ENCODE results near the gene RFX2. TPM values are rescaled to one million over a fixed set of nuclear protein-coding genes. Genes with fewer than 3 reads are reported as not detected.

Gene RFX2
- total and polyA plus RNA-seq, 10 of the 15 experiments (the other 5 are each of a cell fraction or from before 2014, with no cell fraction given): 3.2 to 9.8 (median 4.7) TPM

DNA sequence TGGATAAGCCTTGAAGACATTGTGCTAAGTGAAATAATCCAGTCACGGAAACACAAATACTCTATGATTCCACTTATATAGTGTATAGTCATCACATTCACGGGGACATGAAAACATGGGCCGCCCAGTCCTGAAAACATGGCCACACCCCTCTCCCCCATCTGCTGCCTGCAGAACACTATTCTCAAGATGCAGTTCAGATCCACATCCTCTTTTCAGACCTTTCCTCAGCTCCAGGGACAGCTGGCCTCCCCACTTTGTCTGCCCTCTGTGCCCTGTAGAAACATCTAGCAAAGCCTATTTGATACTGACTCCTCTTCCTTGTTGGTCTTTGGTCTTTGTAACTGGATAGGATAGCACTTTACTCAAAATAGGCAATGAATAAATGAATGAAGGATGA is 8.3 kb downstream of the RFX2 start (continued):
- TF ChIP-seq, protein P1, sequence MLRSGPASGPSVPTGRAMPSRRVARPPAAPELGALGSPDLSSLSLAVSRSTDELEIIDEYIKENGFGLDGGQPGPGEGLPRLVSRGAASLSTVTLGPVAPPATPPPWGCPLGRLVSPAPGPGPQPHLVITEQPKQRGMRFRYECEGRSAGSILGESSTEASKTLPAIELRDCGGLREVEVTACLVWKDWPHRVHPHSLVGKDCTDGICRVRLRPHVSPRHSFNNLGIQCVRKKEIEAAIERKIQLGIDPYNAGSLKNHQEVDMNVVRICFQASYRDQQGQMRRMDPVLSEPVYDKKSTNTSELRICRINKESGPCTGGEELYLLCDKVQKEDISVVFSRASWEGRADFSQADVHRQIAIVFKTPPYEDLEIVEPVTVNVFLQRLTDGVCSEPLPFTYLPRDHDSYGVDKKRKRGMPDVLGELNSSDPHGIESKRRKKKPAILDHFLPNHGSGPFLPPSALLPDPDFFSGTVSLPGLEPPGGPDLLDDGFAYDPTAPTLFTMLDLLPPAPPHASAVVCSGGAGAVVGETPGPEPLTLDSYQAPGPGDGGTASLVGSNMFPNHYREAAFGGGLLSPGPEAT (IDR thresholded peaks at IDR 0.05; ENCODE audit: low read depth): no peak
- TF ChIP-seq, protein P2, sequence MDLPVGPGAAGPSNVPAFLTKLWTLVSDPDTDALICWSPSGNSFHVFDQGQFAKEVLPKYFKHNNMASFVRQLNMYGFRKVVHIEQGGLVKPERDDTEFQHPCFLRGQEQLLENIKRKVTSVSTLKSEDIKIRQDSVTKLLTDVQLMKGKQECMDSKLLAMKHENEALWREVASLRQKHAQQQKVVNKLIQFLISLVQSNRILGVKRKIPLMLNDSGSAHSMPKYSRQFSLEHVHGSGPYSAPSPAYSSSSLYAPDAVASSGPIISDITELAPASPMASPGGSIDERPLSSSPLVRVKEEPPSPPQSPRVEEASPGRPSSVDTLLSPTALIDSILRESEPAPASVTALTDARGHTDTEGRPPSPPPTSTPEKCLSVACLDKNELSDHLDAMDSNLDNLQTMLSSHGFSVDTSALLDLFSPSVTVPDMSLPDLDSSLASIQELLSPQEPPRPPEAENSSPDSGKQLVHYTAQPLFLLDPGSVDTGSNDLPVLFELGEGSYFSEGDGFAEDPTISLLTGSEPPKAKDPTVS (IDR thresholded peaks at IDR 0.05; ENCODE audit: low read depth, low read length): no peak
- no peak for TF ChIP-seq RCOR1 (conservative IDR thresholded peaks at IDR 0.05; ENCODE audit: low read depth, low read length)
- TF ChIP-seq, protein P3, sequence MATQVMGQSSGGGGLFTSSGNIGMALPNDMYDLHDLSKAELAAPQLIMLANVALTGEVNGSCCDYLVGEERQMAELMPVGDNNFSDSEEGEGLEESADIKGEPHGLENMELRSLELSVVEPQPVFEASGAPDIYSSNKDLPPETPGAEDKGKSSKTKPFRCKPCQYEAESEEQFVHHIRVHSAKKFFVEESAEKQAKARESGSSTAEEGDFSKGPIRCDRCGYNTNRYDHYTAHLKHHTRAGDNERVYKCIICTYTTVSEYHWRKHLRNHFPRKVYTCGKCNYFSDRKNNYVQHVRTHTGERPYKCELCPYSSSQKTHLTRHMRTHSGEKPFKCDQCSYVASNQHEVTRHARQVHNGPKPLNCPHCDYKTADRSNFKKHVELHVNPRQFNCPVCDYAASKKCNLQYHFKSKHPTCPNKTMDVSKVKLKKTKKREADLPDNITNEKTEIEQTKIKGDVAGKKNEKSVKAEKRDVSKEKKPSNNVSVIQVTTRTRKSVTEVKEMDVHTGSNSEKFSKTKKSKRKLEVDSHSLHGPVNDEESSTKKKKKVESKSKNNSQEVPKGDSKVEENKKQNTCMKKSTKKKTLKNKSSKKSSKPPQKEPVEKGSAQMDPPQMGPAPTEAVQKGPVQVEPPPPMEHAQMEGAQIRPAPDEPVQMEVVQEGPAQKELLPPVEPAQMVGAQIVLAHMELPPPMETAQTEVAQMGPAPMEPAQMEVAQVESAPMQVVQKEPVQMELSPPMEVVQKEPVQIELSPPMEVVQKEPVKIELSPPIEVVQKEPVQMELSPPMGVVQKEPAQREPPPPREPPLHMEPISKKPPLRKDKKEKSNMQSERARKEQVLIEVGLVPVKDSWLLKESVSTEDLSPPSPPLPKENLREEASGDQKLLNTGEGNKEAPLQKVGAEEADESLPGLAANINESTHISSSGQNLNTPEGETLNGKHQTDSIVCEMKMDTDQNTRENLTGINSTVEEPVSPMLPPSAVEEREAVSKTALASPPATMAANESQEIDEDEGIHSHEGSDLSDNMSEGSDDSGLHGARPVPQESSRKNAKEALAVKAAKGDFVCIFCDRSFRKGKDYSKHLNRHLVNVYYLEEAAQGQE (IDR thresholded peaks at IDR 0.05; ENCODE audit: low read depth, low read length): no peak
